HepG2 (cell line): ENCODE data around the gene MED22. TPM values are rescaled to one million over a fixed set of nuclear protein-coding genes. Genes with fewer than 3 reads are reported as not detected.

Source experiments
- ATAC-seq: fragments of 200-7000 bp; cut with Tn5 transposase; 3 replicates; pipeline ENCODE4 v1.9.1; 2020; ENCODE audit warnings: mild to moderate bottlenecking, moderate library complexity
- BruUV-seq: library from RNA; stranded (reverse); fragments of 400-500 nt; replicated peaks from 2 replicates; lab custom pipeline; 2021; lab: Mats Ljungman, UMichigan
- CTCF ChIA-PET: fragments of 300-600 bp; formaldehyde crosslinking; extraction: SDS; loops from one replicate; lab custom pipeline; 2021; ENCODE audit warnings: low total read pairs, inconsistent platforms, low intra/inter-chr PET ratio; lab: Yijun Ruan, JAX
- POLR2A ChIA-PET: fragments of 350-600 bp; sonication (Branson Sonifier 250); formaldehyde crosslinking; loops from one replicate; lab custom pipeline; 2020; ENCODE audit warnings: antibody characterized with exemption, inconsistent platforms; lab: Yijun Ruan, JAX
- DNase-seq: peaks from one replicate; pipeline ENCODE4 v3.0.0-alpha.2; 2015; ENCODE audit warnings: low spot score
- FAIRE-seq: peaks from 3 replicates; lab custom pipeline; 2011; peaks lifted over from hg19 to GRCh38; lab: Jason Lieb, UNC
- H2AFZ ChIP-seq: one replicate; pipeline ENCODE4 v1.6.1; 2011; ENCODE audit warnings: low read length, inconsistent platforms
- H3K27ac ChIP-seq: fragments of 300-600 bp; 3 replicates; pipeline ENCODE4 v1.8.0; 2011; ENCODE audit warnings: mixed run types, mild to moderate bottlenecking, mixed read lengths, low read length, inconsistent platforms; ENCODE audit not compliant: insufficient read depth; ENCODE audit errors: extremely low read length
- H3K27me3 ChIP-seq, 2 experiments: fragments of 200-600 bp in 1 of 2; 2 replicates in 1 of 2; 3 replicates in 1 of 2; pipeline versions ENCODE4 v1.6.0 to v1.8.0; 2011; ENCODE audit warnings: low read length in 2 of 2, mild to moderate bottlenecking in 2 of 2, moderate library complexity in 2 of 2, inconsistent platforms in 1 of 2; ENCODE audit not compliant: insufficient read depth in 2 of 2, control insufficient read depth in 1 of 2
- H3K36me3 ChIP-seq, 2 experiments: fragments of 200-600 bp in 1 of 2; replicated peaks in 1 of 2; 2 replicates in 1 of 2; 3 replicates in 1 of 2; pipeline versions ENCODE4 v1.5.1 to v1.8.0; 2011; ENCODE audit warnings: low read length in 2 of 2, inconsistent platforms in 1 of 2; ENCODE audit not compliant: insufficient read depth in 2 of 2, control insufficient read depth in 1 of 2
- H3K4me1 ChIP-seq: 2 replicates; pipeline ENCODE4 v1.5.1; 2012; ENCODE audit warnings: low read length, inconsistent platforms; ENCODE audit not compliant: insufficient read depth
- H3K4me2 ChIP-seq: 2 replicates; pipeline ENCODE4 v1.6.0; 2011; ENCODE audit warnings: low read depth, low read length, inconsistent platforms
- H3K4me3 ChIP-seq, 3 experiments: fragments of 200-600 bp in 1 of 3; sonication (generic), shearing (Covaris generic) in 1 of 3; replicated peaks in 1 of 3; 2 replicates each; pipeline ENCODE4 v1.5.1; 2011 to 2016; ENCODE audit warnings: low read length in 3 of 3, inconsistent platforms in 2 of 3, low read depth in 2 of 3, mild to moderate bottlenecking in 2 of 3, control low read depth in 1 of 3, mixed read lengths in 1 of 3; ENCODE audit not compliant: insufficient read depth in 1 of 3
- H3K79me2 ChIP-seq: one replicate; pipeline ENCODE4 v1.6.1; 2011; ENCODE audit warnings: low read length, inconsistent platforms; ENCODE audit not compliant: insufficient read depth
- H3K9ac ChIP-seq: 2 replicates; pipeline ENCODE4 v1.6.0; 2011; ENCODE audit warnings: mild to moderate bottlenecking, low read depth, low read length, inconsistent platforms; ENCODE audit not compliant: insufficient read depth
- H3K9me3 ChIP-seq: 2 replicates; pipeline ENCODE4 v1.5.1; 2012; ENCODE audit warnings: mild to moderate bottlenecking, low read length
- H4K20me1 ChIP-seq: 2 replicates; pipeline ENCODE4 v1.6.0; 2011; ENCODE audit warnings: inconsistent platforms, mild to moderate bottlenecking, low read length, moderate library complexity; ENCODE audit not compliant: insufficient read depth
- ARNTL ChIP-seq: sonication (generic); formaldehyde crosslinking; IDR thresholded peaks from 2 replicates; pipeline ENCODE4 v1.4.0; 2020; ENCODE audit warnings: mild to moderate bottlenecking, missing genetic modification reagents
- CTCF ChIP-seq: sonication (generic); formaldehyde crosslinking; IDR thresholded peaks from 2 replicates; pipeline ENCODE4 v1.5.0; 2020; ENCODE audit warnings: mild to moderate bottlenecking, missing genetic modification reagents, moderate library complexity
- ELF4 ChIP-seq: sonication (generic); formaldehyde crosslinking; IDR thresholded peaks from 2 replicates; pipeline ENCODE4 v1.5.0; 2020; ENCODE audit warnings: missing genetic modification reagents, mild to moderate bottlenecking, moderate library complexity, borderline replicate concordance
- ETV5 ChIP-seq: IDR thresholded peaks from 2 replicates; pipeline ENCODE4 v1.6.1; 2018; ENCODE audit warnings: missing biosample characterization, missing genetic modification reagents, inconsistent platforms, borderline replicate concordance
- NR1H2 ChIP-seq: sonication (generic); formaldehyde crosslinking; IDR thresholded peaks from 2 replicates; pipeline ENCODE4 v1.8.1; 2022; ENCODE audit warnings: low read depth, missing genetic modification reagents, borderline replicate concordance
- TBL1XR1 ChIP-seq: fragments of 150-350 bp; IDR thresholded peaks from 2 replicates; pipeline ENCODE4 v1.6.1; 2014; ENCODE audit warnings: borderline replicate concordance, low read length; ENCODE audit not compliant: partially characterized antibody
- ZNF232 ChIP-seq: sonication (generic); formaldehyde crosslinking; IDR thresholded peaks from 2 replicates; pipeline ENCODE4 v1.4.0; 2020; ENCODE audit warnings: missing genetic modification reagents, borderline replicate concordance
- ZNF343 ChIP-seq: sonication (generic); formaldehyde crosslinking; IDR thresholded peaks from 2 replicates; pipeline ENCODE4 v1.4.0; 2020; ENCODE audit warnings: mild to moderate bottlenecking, missing genetic modification reagents
- ZNF441 ChIP-seq: sonication (generic); formaldehyde crosslinking; IDR thresholded peaks from 2 replicates; pipeline ENCODE4 v1.7.0; 2021; ENCODE audit warnings: missing genetic modification reagents, borderline replicate concordance
- WGBS: methylation state at CpG from one replicate; pipeline ENCODE4 v1.1.6; 2017; ENCODE audit warnings: low lambda C conversion rate; 5-methylcytosine and 5-hydroxymethylcytosine counted together
- in situ Hi-C: cut with HindIII; loops from 2 replicates; pipeline ENCODE4 v1.10.0; 2017; ENCODE audit warnings: low pct_unique_long_range_greater_than_20kb; ENCODE audit not compliant: extremely low pct_ligation_motif_present
- intact Hi-C: fragments of 100-400 bp; cut with micrococcal nuclease; formaldehyde crosslinking; loops from one replicate; pipeline ENCODE4 v1.10.0; 2022; ENCODE audit not compliant: unreplicated experiment
- polyA plus RNA-seq, 8 experiments: library from polyadenylated mRNA; depleted of rRNA in 3 of 8; stranded (reverse) in 7 of 8; unstranded in 1 of 8; fragments of >200 nt; fragmentation: Illumina TruSeq in 4 of 8; extraction: Trizol in 4 of 8; gene quantifications; 2 replicates each; pipeline versions ENCODE4 v1.2.1 to v1.2.3, GENCODE V29; 2011 to 2016; ENCODE audit warnings: low read depth in 4 of 8, missing spikeins in 1 of 8, mixed read lengths in 1 of 8; ENCODE audit not compliant: insufficient read depth in 1 of 8
- total RNA-seq, 5 experiments: library from RNA; depleted of rRNA; stranded (reverse); fragments of >200 nt; fragmentation: Illumina TruSeq; extraction: Trizol; gene quantifications; 2 replicates each; pipeline ENCODE4 v1.2.3, GENCODE V29; 2016; ENCODE audit warnings: low read depth in 1 of 5
- TF ChIP-seq, protein P1 (sequence below): sonication (generic); formaldehyde crosslinking; IDR thresholded peaks from 2 replicates; pipeline ENCODE4 v1.5.1; 2020; ENCODE audit warnings: mild to moderate bottlenecking, missing genetic modification reagents, moderate library complexity
- TF ChIP-seq, protein P2 (sequence below): sonication (generic); formaldehyde crosslinking; IDR thresholded peaks from 2 replicates; pipeline ENCODE4 v1.5.0; 2020; ENCODE audit warnings: missing genetic modification reagents, mild to moderate bottlenecking, borderline replicate concordance
- TF ChIP-seq, protein P3 (sequence below): sonication (generic); formaldehyde crosslinking; conservative IDR thresholded peaks from 2 replicates; pipeline ENCODE4 v1.8.1; 2023; ENCODE audit warnings: missing genetic modification reagents

The MED22 gene
- total and polyA plus RNA-seq, 2 of the 13 experiments (the other 11 are each of a cell fraction or from before 2014, with no cell fraction given): 15.8 to 22.1 TPM

GRCh38 chr9:133356391-133357091, 8.6 kb upstream of the MED22 start, which contains the start of the genes SURF1 and SURF2 (continued):
- 0 out of 2 replicates have a peak, but pooled peaks have one; percentile 18 for TF ChIP-seq ARNTL (CRISPR knock-in tag)
- peak; percentile 27; the same call in 1 of the 2 replicates for TF ChIP-seq ETV5 (CRISPR knock-in tag)
- TF ChIP-seq, protein P1, sequence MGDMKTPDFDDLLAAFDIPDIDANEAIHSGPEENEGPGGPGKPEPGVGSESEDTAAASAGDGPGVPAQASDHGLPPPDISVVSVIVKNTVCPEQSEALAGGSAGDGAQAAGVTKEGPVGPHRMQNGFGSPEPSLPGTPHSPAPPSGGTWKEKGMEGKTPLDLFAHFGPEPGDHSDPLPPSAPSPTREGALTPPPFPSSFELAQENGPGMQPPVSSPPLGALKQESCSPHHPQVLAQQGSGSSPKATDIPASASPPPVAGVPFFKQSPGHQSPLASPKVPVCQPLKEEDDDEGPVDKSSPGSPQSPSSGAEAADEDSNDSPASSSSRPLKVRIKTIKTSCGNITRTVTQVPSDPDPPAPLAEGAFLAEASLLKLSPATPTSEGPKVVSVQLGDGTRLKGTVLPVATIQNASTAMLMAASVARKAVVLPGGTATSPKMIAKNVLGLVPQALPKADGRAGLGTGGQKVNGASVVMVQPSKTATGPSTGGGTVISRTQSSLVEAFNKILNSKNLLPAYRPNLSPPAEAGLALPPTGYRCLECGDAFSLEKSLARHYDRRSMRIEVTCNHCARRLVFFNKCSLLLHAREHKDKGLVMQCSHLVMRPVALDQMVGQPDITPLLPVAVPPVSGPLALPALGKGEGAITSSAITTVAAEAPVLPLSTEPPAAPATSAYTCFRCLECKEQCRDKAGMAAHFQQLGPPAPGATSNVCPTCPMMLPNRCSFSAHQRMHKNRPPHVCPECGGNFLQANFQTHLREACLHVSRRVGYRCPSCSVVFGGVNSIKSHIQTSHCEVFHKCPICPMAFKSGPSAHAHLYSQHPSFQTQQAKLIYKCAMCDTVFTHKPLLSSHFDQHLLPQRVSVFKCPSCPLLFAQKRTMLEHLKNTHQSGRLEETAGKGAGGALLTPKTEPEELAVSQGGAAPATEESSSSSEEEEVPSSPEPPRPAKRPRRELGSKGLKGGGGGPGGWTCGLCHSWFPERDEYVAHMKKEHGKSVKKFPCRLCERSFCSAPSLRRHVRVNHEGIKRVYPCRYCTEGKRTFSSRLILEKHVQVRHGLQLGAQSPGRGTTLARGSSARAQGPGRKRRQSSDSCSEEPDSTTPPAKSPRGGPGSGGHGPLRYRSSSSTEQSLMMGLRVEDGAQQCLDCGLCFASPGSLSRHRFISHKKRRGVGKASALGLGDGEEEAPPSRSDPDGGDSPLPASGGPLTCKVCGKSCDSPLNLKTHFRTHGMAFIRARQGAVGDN (CRISPR knock-in tag): peak; percentile 71

- H3K79me2 ChIP-seq: peaks cover 15% of the 10 kb centered on the region
- H3K4me1 ChIP-seq: peaks cover 47% of the 10 kb centered on the region
- ChIA-PET POLR2A (interaction anchor here (0.6 to 1.9 kb wide), 10 partner anchors 8 to 359 kb away, joined by 3 to 22 read pairs (median 4); partner anchors contain the start of genes CACFD1, MED22, RPL7A and SLC2A6), CTCF (interaction anchor here (0.7 kb wide), 2 partner anchors 47 to 48 kb away, joined by 3 read pairs; no protein-coding TSS in a partner anchor)
- in situ Hi-C loops (loop anchor here (5.0 kb wide), 2 partner anchors 51 to 131 kb away; no protein-coding TSS in a partner anchor), intact Hi-C loops (loop anchor here (5.0 kb wide), 2 partner anchors 41 to 131 kb away; no protein-coding TSS in a partner anchor)
- DNase-seq (no peak), FAIRE-seq (no peak), ATAC-seq (peak; percentile 6)
- peak overlapping the region; percentile 86 for H3K4me2 ChIP-seq
- H3K9ac ChIP-seq: peak overlapping the region; percentile 89
- no peaks in the 10 kb centered on the region for H3K9me3 ChIP-seq
- TSS peak; percentile 61 for BruUV-seq
- WGBS: 0% methylated on average over 12 of the region's 31 CpGs
- no peak overlapping the region for H2AFZ ChIP-seq
- H3K27me3 ChIP-seq: no peaks in the 10 kb centered on the region; a peak in 1 of 5 replicates
- H3K4me3 ChIP-seq: peak overlapping the region; percentile 80 to 91 (median 90)
- peak overlapping the region; percentile 61 for H3K27ac ChIP-seq
- H4K20me1 ChIP-seq: peaks cover 20% of the 10 kb centered on the region
- H3K36me3 ChIP-seq: peaks cover 9 to 46% of the 10 kb centered on the region in 2 experiments
- TF ChIP-seq ZNF343 (no peak), NR1H2 (CRISPR knock-in tag) (no peak), ZNF232 (CRISPR knock-in tag) (no peak), ZNF441 (CRISPR knock-in tag) (no peak), TBL1XR1 (no peak), CTCF (CRISPR knock-in tag) (peak; percentile 14; the same call in 1 of the 2 replicates), ELF4 (CRISPR knock-in tag) (no peak)
- TF ChIP-seq, protein P2, sequence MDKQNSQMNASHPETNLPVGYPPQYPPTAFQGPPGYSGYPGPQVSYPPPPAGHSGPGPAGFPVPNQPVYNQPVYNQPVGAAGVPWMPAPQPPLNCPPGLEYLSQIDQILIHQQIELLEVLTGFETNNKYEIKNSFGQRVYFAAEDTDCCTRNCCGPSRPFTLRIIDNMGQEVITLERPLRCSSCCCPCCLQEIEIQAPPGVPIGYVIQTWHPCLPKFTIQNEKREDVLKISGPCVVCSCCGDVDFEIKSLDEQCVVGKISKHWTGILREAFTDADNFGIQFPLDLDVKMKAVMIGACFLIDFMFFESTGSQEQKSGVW: no peak
- TF ChIP-seq, protein P3, sequence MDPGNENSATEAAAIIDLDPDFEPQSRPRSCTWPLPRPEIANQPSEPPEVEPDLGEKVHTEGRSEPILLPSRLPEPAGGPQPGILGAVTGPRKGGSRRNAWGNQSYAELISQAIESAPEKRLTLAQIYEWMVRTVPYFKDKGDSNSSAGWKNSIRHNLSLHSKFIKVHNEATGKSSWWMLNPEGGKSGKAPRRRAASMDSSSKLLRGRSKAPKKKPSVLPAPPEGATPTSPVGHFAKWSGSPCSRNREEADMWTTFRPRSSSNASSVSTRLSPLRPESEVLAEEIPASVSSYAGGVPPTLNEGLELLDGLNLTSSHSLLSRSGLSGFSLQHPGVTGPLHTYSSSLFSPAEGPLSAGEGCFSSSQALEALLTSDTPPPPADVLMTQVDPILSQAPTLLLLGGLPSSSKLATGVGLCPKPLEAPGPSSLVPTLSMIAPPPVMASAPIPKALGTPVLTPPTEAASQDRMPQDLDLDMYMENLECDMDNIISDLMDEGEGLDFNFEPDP: no peak
These were observed 8.0 kb upstream of the MED22 start for GRCh38 chr9:133355881-133356357.
